OCI-LY1 (cell line): ENCODE data around the gene MPZL1.

Experiments
- EZH2 ChIP-seq: fragments of 200-600 bp; sonication (generic), shearing (Covaris generic); IDR thresholded peaks from 2 replicates; pipeline ENCODE4 v1.8.0; 2017; ENCODE audit warnings: borderline replicate concordance, mixed run types, mild to moderate bottlenecking, antibody characterized with exemption, low read length, moderate library complexity, mixed read lengths
- TF ChIP-seq, protein P1 (sequence below): fragments of 200-600 bp; sonication (generic), shearing (Covaris generic); IDR thresholded peaks from 2 replicates; pipeline ENCODE4 v1.5.1; 2017; ENCODE audit warnings: mild to moderate bottlenecking, antibody characterized with exemption, low read length, moderate library complexity, mixed read lengths

DNA sequence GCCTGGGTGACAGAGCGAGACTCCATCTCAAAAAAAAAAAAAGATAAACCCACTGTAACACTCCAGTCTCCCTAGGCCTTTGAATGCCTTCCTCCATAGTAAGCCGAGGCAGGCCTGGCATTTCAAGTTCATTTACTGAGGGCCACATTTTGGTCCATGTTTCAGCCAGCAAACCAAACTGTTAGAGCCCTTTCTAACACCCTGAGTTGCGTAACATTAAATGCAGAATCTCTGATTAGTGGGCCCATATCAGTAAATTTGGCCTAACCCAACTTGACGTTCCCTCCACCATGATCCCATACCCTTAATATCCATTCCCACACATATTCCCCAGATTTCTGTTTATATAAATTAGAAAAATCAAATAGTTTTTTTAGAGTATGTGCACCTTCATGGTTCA, 12.4 kb downstream of the MPZL1 start:
- TF ChIP-seq, protein P1, sequence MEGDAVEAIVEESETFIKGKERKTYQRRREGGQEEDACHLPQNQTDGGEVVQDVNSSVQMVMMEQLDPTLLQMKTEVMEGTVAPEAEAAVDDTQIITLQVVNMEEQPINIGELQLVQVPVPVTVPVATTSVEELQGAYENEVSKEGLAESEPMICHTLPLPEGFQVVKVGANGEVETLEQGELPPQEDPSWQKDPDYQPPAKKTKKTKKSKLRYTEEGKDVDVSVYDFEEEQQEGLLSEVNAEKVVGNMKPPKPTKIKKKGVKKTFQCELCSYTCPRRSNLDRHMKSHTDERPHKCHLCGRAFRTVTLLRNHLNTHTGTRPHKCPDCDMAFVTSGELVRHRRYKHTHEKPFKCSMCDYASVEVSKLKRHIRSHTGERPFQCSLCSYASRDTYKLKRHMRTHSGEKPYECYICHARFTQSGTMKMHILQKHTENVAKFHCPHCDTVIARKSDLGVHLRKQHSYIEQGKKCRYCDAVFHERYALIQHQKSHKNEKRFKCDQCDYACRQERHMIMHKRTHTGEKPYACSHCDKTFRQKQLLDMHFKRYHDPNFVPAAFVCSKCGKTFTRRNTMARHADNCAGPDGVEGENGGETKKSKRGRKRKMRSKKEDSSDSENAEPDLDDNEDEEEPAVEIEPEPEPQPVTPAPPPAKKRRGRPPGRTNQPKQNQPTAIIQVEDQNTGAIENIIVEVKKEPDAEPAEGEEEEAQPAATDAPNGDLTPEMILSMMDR = no peak
- no peak for TF ChIP-seq EZH2
